Peyer's patch (tissue), 4 donors: Measurements from ENCODE around the gene FANCI.

ENCODE experiments used
- POLR2A ChIP-seq, 2 donors: fragments of 450-650 bp; IDR thresholded peaks; one replicate each; pipeline ENCODE4 v1.5.1; 2017; ENCODE audit warnings: antibody characterized with exemption in 2 of 2, mild to moderate bottlenecking in 2 of 2, moderate library complexity in 2 of 2
- TF ChIP-seq, protein P1 (sequence below), 6 experiments: fragments of 450-650 bp in 4 of 6; fragments of 200-600 bp in 2 of 6; sonication (generic) in 1 of 6; IDR thresholded peaks; one replicate each; pipeline ENCODE4 v1.5.1; 2017 to 2019; ENCODE audit warnings: antibody characterized with exemption in 6 of 6, mild to moderate bottlenecking in 3 of 6, moderate library complexity in 1 of 6

DNA sequence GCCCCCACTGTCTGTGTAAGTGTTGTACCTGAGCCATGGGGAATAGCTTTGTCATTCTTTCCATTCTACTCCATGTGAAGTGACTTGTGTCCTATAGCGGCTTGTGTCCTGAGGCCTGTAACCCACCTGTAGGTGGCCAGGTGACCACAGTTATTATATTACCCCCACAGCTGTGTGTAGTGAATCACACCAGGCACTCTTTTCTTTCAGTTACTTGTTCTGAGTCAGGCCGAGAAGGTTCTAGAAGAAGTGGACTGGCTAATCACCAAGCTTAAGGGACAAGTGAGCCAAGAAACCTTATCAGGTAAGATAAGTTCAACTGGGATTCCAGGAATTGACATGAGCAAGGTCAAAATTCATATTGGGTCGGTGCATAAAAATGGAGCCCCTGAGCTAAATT, 61.6 kb downstream of the FANCI start:
- TF ChIP-seq POLR2A (IDR thresholded peaks at IDR 0.05), result no peak
- TF ChIP-seq, protein P1, sequence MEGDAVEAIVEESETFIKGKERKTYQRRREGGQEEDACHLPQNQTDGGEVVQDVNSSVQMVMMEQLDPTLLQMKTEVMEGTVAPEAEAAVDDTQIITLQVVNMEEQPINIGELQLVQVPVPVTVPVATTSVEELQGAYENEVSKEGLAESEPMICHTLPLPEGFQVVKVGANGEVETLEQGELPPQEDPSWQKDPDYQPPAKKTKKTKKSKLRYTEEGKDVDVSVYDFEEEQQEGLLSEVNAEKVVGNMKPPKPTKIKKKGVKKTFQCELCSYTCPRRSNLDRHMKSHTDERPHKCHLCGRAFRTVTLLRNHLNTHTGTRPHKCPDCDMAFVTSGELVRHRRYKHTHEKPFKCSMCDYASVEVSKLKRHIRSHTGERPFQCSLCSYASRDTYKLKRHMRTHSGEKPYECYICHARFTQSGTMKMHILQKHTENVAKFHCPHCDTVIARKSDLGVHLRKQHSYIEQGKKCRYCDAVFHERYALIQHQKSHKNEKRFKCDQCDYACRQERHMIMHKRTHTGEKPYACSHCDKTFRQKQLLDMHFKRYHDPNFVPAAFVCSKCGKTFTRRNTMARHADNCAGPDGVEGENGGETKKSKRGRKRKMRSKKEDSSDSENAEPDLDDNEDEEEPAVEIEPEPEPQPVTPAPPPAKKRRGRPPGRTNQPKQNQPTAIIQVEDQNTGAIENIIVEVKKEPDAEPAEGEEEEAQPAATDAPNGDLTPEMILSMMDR (IDR thresholded peaks at IDR 0.05), result no peak
